ENCODE data around the gene TBC1D24.
"Not testable (repeated sequence)": the region's sequence is repeated elsewhere in the genome, so short reads cannot be mapped to it uniquely, and the experiment has no call there.

Gene TBC1D24

DNA sequence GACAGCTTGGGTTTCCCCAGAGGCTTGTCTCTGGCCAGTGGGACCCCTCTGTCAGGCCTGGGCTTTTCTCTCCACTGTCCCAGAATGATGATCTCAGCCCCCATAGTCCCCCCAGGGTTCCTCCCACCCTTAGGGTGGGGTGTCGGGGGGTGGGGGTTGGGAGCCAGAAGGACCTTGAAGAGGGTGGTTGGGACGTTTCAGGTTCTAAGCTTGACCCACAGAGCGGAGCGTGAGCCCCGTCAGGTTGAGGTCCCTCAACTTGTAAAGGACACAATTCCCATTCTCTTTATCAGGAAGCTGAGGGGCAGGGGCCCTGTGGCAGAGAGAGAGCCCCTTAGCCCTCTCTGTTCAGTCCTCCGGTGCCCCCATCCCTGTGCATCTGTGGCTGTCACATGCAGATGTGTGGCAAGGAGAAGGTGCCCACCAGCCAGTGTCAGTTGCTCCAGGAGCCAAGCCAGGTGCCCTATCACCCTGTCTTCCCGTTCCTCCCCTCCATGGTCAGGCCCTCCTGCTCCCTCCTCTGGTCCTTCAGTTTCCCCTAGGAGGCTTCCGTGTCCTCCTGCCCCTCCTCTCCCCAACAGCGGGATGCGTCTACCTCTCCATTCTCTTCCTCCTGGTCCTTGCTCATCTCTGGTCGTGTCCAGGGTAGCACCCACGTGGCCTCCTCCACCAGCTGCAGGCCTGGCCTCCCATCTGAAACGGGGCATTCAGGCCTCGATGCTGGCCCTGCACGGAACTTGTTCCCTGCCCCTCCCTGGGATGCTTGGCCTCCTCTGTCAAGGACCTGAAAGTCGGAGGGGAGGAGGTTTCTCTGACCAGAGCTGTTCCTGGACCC lies 5.3 kb upstream of the TBC1D24 start:
- DNase-seq = no peak

DNA sequence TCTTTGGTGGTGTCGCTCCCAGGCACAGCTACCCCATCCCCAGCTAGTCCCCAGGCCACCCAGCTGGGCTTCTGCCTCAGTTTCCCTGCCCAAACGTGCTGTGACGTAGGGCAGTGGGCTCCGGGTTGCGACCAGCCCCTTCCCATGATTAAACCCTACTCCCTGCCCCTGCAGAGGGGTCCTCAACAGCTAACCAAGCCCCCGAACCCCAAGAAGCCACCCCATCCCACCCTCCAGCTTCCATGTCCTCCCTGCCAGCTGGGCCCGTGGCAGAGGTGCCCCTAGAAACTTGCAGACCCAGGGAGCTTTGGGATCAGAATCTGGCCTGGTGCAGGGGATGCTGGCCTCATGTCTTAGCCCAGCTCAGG lies 4.7 kb upstream of the TBC1D24 start:
- no peak for DNase-seq

- DNase-seq = no peak
Observed at GRCh38 chr16:2470603-2471015, 4.3 kb upstream of the TBC1D24 start.

DNA sequence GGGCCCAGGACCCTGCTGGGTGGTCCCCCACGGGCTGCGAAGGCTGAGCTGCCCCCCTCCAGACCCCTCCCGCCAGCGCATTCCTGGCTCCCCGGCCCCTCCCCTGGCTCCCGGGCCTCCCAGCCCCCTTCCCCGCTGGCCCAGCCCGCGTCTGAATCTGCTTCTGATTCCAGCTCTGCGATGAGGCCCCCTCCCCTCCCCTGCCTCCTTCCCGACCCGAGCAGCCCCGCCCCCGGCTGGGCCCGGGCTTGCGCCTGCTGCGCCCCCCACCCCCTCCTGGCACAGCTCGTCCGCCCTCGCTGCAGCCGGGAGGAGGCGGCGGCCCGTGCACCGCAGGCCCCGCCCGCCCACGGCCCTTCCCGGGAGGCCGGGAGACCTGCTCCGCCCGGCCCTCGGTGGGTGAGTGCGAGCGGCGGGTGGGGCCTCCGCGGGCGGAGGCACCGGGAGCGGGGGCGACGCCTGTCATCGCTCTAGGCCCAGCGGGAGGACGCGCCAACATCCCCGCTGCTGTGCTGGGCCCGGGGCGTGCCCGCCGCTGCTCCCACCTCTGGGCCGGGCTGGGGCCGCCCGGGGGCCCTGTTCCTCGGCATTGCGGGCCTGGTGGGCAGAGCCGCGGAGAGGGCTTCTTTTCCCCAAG lies 3.8 kb upstream of the TBC1D24 start, which contains the start of gene NTN3:
Gene NTN3, plus strand, starts transcription at position 282 of the 637 bp plus-strand sequence. CDS start 405 bp downstream, outside the sequence.
- no peak for DNase-seq

DNA sequence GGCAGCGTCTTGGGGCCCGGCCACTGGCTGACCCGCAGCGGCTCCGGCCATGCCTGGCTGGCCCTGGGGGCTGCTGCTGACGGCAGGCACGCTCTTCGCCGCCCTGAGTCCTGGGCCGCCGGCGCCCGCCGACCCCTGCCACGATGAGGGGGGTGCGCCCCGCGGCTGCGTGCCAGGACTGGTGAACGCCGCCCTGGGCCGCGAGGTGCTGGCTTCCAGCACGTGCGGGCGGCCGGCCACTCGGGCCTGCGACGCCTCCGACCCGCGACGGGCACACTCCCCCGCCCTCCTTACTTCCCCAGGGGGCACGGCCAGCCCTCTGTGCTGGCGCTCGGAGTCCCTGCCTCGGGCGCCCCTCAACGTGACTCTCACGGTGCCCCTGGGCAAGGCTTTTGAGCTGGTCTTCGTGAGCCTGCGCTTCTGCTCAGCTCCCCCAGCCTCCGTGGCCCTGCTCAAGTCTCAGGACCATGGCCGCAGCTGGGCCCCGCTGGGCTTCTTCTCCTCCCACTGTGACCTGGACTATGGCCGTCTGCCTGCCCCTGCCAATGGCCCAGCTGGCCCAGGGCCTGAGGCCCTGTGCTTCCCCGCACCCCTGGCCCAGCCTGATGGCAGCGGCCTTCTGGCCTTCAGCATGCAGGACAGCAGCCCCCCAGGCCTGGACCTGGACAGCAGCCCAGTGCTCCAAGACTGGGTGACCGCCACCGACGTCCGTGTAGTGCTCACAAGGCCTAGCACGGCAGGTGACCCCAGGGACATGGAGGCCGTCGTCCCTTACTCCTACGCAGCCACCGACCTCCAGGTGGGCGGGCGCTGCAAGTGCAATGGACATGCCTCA lies 3.1 kb upstream of the TBC1D24 start:
- DNase-seq = no peak

GRCh38 chr16:2472488-2472864 lies 2.5 kb upstream of the TBC1D24 start:
- DNase-seq = no peak

DNA sequence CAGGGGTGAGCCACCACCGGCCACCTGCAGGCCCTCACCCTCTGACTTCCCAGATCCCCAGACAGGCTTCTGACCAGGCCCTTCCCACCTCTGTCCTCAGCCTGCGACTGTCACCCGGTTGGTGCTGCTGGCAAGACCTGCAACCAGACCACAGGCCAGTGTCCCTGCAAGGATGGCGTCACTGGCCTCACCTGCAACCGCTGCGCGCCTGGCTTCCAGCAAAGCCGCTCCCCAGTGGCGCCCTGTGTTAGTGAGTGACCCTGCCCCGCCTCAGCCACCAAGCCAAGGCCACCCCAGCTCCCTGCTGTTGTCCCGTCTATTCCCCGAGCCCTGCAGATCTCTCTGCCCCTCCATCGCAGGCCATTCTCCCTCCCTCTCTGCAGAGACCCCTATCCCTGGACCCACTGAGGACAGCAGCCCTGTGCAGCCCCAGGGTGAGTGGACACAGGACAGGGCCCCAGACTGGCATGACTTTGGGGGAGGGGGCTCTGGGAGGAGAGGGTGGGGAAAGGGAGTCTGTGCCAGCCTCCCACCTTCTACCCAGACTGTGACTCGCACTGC lies 2.0 kb upstream of the TBC1D24 start:
- DNase-seq = no peak

- DNase-seq = no peak
Observed at GRCh38 chr16:2473446-2473926, 1.4 kb upstream of the TBC1D24 start.

- no peak for DNase-seq
Observed at GRCh38 chr16:2473999-2474876, 689 bp upstream of the TBC1D24 start.

DNA sequence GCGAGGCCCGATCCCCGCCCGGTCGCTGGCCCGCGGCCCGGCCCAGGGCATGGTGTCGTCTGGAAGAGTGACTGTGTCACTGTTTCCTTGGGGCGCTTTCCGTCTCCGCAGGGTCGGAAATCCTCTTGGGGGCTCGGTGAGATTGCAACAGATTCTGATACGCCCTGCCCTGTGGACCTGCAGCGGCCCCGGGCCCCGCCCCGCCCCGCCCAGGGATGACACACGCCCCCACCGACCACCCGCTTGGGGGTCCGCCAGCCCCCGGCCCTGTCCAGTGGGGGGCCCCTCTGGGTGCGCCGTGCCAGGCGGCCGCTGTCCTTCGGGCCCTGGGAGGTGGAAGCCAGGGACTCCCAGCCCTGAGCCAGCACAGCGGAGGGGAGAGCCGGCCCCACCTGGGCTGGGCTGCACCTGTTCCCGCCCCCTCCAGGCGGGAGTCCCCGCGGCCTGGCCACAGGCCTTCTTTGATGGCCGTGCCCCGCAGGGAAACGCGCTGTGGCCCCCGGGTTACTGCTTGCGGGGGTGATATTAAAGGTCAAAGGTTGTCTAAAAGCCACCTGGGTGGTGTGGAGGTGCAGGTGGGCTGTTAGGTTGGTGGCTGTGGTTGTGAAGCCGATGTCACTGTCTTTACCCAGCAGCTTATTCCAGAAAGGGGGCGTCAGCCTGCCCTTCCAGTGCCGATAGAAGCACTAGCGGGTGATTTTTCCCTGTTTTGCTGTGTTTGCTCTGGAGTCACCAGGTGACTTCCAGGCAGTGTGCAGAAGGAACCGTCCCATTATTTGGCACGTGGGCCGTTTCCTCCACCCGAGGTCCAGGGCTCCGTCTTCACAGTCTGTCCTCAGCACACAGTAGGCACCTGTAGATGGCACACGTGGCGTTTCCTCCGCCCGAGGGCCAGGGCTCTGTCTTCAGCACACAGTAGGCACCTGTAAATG lies 752 bp downstream of the TBC1D24 start:
- DNase-seq = no peak

DNA sequence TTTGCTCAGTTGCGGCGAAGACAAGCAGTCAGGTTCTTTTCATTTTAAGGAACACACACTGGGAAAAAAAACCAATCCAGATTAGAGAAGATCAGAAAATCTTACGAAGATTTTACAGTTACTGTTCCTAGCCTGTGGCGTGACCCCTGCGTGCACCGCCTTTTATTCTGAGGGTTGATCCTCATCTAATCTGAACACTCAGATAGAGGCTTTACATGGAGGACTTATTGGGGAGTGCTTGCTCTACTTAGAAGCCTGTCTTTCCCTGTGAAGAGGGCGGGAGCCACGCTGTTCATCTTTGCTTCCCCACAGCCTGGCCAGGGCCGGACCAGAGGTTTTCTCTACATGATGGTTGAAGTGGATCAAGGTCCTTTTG lies 1.4 kb downstream of the TBC1D24 start:
- no peak for DNase-seq

DNA sequence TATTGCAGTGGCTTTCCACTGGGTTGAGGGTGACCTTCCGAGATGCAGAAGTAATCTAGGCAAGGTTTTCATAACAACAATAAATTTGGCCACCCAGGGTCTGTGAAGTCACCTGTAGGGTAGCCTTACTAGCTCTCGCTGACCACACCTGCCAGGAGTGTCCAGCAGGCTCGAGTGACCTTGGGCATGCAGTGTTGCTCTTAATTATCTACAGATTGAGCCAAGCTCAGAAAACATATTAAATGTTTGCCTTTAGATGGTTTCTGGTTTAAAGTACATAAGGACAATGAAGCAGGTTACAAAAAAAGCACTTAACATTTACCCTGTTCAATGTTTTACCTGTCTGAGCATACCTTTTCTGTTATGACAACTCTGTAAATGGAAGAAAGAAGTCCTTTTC lies 1.8 kb downstream of the TBC1D24 start:
- no peak for DNase-seq

GRCh38 chr16:2477327-2477726 lies 2.4 kb downstream of the TBC1D24 start:
- DNase-seq = no peak

DNA sequence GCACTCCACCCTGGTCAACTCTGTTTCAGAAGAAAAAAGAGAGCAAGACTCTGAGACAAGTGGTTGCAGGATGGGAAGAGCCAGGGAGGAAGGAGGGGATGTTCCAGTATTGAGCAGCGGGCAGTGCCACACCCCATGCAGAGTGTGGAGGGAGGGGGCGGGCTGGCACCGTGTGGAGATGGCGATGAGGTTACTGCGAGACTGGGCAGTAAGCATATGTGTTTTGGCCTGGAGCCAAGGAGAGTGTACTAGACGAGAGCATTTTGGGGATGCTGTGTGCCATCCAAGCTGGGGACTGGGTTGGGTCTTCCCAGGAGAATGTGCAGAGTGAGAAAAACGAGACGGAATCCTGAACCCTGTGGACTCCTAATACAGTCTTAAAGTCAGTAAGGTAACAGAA lies 3.4 kb downstream of the TBC1D24 start:
- DNase-seq = no peak

DNA sequence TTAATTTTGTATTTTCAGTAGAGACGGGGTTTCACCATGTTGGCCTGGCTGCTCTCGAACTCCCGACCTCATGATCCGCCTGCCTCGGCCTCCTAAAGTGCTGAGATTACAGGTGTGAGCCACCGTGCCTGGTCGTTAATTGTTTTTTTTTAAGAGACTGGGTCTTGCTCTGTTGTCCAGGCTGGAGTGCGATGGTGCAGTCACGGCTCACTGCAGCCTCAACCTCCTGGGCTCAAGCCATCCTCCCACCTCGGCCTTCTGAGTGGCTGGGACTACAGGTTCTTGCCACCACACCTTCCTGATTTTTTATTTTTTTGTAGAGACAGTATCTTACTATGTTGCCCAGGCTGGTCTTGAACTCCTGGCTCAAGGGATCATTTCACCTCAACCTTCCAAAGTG lies 5.1 kb downstream of the TBC1D24 start:
- not testable (repeated sequence) for DNase-seq

DNA sequence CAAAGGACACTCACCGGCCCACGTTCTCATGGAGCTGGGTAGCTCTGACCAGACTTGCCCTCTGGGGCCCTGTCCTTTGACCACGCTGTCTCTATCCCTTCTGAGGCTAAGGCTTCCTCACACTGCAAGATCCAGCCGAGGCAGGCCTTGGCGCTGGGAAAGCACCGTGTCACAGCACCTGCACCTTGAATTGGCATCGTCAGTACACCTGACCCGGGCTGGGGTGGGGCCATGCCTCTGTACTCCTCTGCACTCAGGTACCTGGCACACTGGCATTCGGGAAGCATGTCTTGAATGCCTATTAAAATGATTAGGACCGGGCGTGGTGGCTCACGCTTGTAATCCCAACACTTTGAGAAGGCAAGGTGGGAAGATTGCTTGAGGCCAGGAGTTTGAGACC lies 6.0 kb downstream of the TBC1D24 start:
- no peak for DNase-seq

DNA sequence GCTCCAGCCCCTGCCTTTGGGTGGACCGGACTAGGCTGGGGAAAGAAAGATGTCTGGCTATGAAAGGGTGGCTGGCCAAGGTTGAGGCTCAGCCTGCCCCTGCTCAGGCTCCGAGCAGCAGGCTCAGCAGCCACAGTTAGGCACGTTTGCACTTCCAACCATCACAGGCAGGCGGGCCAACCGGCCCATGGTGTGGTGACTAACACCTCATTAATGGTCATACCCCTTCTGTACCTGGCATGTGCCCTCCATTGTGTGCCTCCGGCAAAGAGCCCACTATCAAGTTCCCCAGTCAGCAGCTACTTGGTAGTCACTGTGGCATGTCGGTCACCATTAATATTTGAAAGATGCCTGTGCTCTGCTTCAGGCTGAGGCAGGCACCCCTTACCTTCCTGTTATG lies 6.7 kb downstream of the TBC1D24 start:
- DNase-seq = no peak

- no peak for DNase-seq
Observed at GRCh38 chr16:2482249-2482648, 7.3 kb downstream of the TBC1D24 start.

- DNase-seq = no peak
Observed at GRCh38 chr16:2482708-2483534, 8.0 kb downstream of the TBC1D24 start.
